Esophagus squamous epithelium (tissue), 5 donors: ENCODE data around the gene LHFPL4. TPM values are rescaled to one million over a fixed set of nuclear protein-coding genes. Genes with fewer than 3 reads are reported as not detected.

Source experiments
- DNase-seq: peaks from one replicate; lab custom pipeline; 2025; lab: John Stamatoyannopoulos, UW
- H3K27ac ChIP-seq, 4 donors: fragments of 200-600 bp; sonication (generic); one replicate each; pipeline ENCODE4 v1.5.1; 2016 to 2019; ENCODE audit warnings: mild to moderate bottlenecking in 1 of 4
- H3K27me3 ChIP-seq, 4 donors: fragments of 200-600 bp; sonication (generic); 1 replicate in 3 of 4; 2 replicates in 1 of 4; pipeline versions ENCODE4 v1.5.1 to v1.6.0; 2017 to 2021; ENCODE audit warnings: antibody characterized with exemption in 1 of 4
- H3K36me3 ChIP-seq, 3 donors: fragments of 200-600 bp; sonication (generic); one replicate each; pipeline ENCODE4 v1.5.1; 2016 to 2019
- H3K4me1 ChIP-seq, 3 donors: fragments of 200-600 bp; sonication (generic); one replicate each; pipeline ENCODE4 v1.5.1; 2017 to 2019
- H3K4me3 ChIP-seq, 4 donors: fragments of 200-600 bp; sonication (generic); 1 replicate in 3 of 4; 2 replicates in 1 of 4; pipeline ENCODE4 v1.5.1; 2016 to 2019; ENCODE audit warnings: mild to moderate bottlenecking in 2 of 4, moderate library complexity in 1 of 4
- H3K9me3 ChIP-seq, 3 donors: fragments of 200-600 bp; sonication (generic); one replicate each; pipeline ENCODE4 v1.5.1; 2016 to 2019
- POLR2A ChIP-seq, 4 donors: fragments of 450-650 bp; IDR thresholded peaks; one replicate each; pipeline ENCODE4 v1.6.1; 2017; ENCODE audit warnings: antibody characterized with exemption in 4 of 4, mild to moderate bottlenecking in 4 of 4, moderate library complexity in 3 of 4
- WGBS, 2 donors: methylation state at CpG; one replicate each; pipeline ENCODE4 v1.1.5; 2018; 5-methylcytosine and 5-hydroxymethylcytosine counted together
- intact Hi-C: fragments of 100-400 bp; cut with DNase I; formaldehyde crosslinking; loops from one replicate; pipeline ENCODE4 v1.15.0; 2022
- total RNA-seq, 4 donors: library from RNA; depleted of rRNA; stranded (reverse); fragments of >200 nt; gene quantifications; one replicate each; pipeline ENCODE4 v1.1.0, GENCODE V29; 2016
- TF ChIP-seq, protein P1 (sequence below), 6 experiments: fragments of 450-650 bp in 4 of 6; fragments of 200-600 bp in 2 of 6; sonication (generic) in 2 of 6; IDR thresholded peaks; one replicate each; pipeline ENCODE4 v1.5.1; 2016 to 2019; ENCODE audit warnings: antibody characterized with exemption in 6 of 6, mild to moderate bottlenecking in 4 of 6, moderate library complexity in 4 of 6
- donor health status: DM: yes; HTN: yes; CAD: no.

Gene LHFPL4
- total RNA-seq, 4 donors from 2014 or later, result 0.23 TPM; not detected in 3

- H3K27ac ChIP-seq, result no peak overlapping the region
- H3K9me3 ChIP-seq, result no peaks in the 10 kb centered on the region
- intact Hi-C loops, result no loop called here
- no peak overlapping the region for H3K4me3 ChIP-seq
- TF ChIP-seq, protein P1, sequence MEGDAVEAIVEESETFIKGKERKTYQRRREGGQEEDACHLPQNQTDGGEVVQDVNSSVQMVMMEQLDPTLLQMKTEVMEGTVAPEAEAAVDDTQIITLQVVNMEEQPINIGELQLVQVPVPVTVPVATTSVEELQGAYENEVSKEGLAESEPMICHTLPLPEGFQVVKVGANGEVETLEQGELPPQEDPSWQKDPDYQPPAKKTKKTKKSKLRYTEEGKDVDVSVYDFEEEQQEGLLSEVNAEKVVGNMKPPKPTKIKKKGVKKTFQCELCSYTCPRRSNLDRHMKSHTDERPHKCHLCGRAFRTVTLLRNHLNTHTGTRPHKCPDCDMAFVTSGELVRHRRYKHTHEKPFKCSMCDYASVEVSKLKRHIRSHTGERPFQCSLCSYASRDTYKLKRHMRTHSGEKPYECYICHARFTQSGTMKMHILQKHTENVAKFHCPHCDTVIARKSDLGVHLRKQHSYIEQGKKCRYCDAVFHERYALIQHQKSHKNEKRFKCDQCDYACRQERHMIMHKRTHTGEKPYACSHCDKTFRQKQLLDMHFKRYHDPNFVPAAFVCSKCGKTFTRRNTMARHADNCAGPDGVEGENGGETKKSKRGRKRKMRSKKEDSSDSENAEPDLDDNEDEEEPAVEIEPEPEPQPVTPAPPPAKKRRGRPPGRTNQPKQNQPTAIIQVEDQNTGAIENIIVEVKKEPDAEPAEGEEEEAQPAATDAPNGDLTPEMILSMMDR (IDR thresholded peaks at IDR 0.05), result no peak
- TF ChIP-seq POLR2A (IDR thresholded peaks at IDR 0.05), result no peak
- H3K36me3 ChIP-seq, result no peaks in the 10 kb centered on the region
- no peak for DNase-seq
- 55 to 56% methylated on average over 4 of the region's 4 CpGs for WGBS, 2 donors
- H3K27me3 ChIP-seq, result peaks cover 0 to 28% (median 1%) of the 10 kb centered on the region in 4 donors
- no peaks in the 10 kb centered on the region for H3K4me1 ChIP-seq
These were observed 39.3 kb downstream of the LHFPL4 start for GRCh38 chr3:9514306-9514705.

DNA sequence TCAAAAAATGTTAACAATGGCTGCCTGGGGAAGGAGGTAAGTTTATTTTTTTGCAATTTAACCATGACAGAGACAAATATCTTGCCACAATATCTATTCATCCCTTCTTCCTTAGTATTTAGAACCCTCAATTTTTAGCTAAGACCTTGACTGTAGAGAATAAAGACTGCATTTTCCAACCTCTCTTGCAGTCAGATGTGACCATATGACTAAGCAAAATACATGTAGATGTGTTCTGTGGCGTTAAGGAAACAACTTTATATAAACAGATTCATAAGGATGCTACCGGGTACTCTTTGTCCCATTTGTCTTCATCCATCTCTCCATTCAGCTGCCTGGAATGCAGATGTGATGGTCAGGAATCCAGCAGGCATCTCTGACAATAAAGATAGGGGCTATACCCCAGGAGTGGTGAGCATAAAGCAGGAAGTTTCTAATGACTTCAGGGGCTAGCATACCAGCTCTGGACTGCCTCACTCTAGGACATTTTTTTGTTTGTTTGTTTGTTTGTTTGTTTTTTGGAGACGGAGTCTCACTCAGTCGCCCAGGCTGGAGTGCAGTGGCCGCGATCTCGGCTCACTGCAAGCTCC lies 41.1 kb downstream of the LHFPL4 start:
- H3K36me3 ChIP-seq, result no peaks in the 10 kb centered on the region
- 62 to 67% methylated on average over 7 of the region's 7 CpGs for WGBS, 2 donors
- intact Hi-C loops, result no loop called here
- H3K9me3 ChIP-seq, result no peaks in the 10 kb centered on the region
- no peak overlapping the region for H3K27ac ChIP-seq
- TF ChIP-seq POLR2A (IDR thresholded peaks at IDR 0.05), result no peak
- TF ChIP-seq, protein P1 (IDR thresholded peaks at IDR 0.05), result no peak
- no peak for DNase-seq
- H3K4me3 ChIP-seq, result no peak overlapping the region
- H3K4me1 ChIP-seq, result no peaks in the 10 kb centered on the region
- peaks cover 3 to 45% (median 6%) of the 10 kb centered on the region in 4 donors for H3K27me3 ChIP-seq

- 9 to 18% methylated on average over 17 to 18 of the region's 25 CpGs for WGBS, 2 donors
- no peak overlapping the region for H3K4me3 ChIP-seq
- H3K4me1 ChIP-seq, result peaks cover 0 to 4% (median 0%) of the 10 kb centered on the region in 3 donors
- H3K27me3 ChIP-seq, result peaks cover 3 to 61% (median 6%) of the 10 kb centered on the region in 4 donors
- H3K9me3 ChIP-seq, result no peaks in the 10 kb centered on the region
- H3K36me3 ChIP-seq, result no peaks in the 10 kb centered on the region
- TF ChIP-seq POLR2A (IDR thresholded peaks at IDR 0.05), result no peak
- TF ChIP-seq, protein P1 (IDR thresholded peaks at IDR 0.05), result no peak
- intact Hi-C loops, result no loop called here
- no peak overlapping the region for H3K27ac ChIP-seq
- DNase-seq, result no peak
These were observed 44.8 kb downstream of the LHFPL4 start for GRCh38 chr3:9508781-9509180.

GRCh38 chr3:9507586-9508578 lies 45.7 kb downstream of the LHFPL4 start:
- H3K4me1 ChIP-seq, result peaks cover 0 to 4% (median 0%) of the 10 kb centered on the region in 3 donors
- no peak for DNase-seq
- H3K9me3 ChIP-seq, result no peaks in the 10 kb centered on the region
- intact Hi-C loops, result no loop called here
- no peaks in the 10 kb centered on the region for H3K36me3 ChIP-seq
- no peak for TF ChIP-seq POLR2A (IDR thresholded peaks at IDR 0.05)
- TF ChIP-seq, protein P1 (IDR thresholded peaks at IDR 0.05), result no peak
- peaks cover 3 to 69% (median 6%) of the 10 kb centered on the region in 4 donors for H3K27me3 ChIP-seq
- WGBS, 2 donors, result 64 to 73% methylated on average over 11 to 12 of the region's 14 CpGs
- H3K4me3 ChIP-seq, result no peak overlapping the region
- no peak overlapping the region for H3K27ac ChIP-seq

GRCh38 chr3:9503283-9503682 lies 50.3 kb downstream of the LHFPL4 start:
- no peak overlapping the region for H3K4me3 ChIP-seq
- peaks cover 6 to 75% (median 7%) of the 10 kb centered on the region in 4 donors for H3K27me3 ChIP-seq
- no peaks in the 10 kb centered on the region for H3K9me3 ChIP-seq
- H3K27ac ChIP-seq, result no peak overlapping the region
- H3K36me3 ChIP-seq, result no peaks in the 10 kb centered on the region
- DNase-seq, result no peak
- peaks cover 0 to 20% (median 8%) of the 10 kb centered on the region in 3 donors for H3K4me1 ChIP-seq
- 0% methylated on average over 1 of the region's 4 CpGs for WGBS, 2 donors
- intact Hi-C loops, result no loop called here
- no peak for TF ChIP-seq POLR2A (IDR thresholded peaks at IDR 0.05)
- TF ChIP-seq, protein P1 (IDR thresholded peaks at IDR 0.05), result peak; percentile 46 to 87 (median 76)
